HG02870 (cell line): ENCODE data around the gene CIAPIN1.

Source experiments
- ATAC-seq: cut with Tn5 transposase; IDR thresholded peaks from one replicate; pipeline ENCODE4 v1.9.1; 2021; ENCODE audit warnings: mild to moderate bottlenecking, moderate library complexity; ENCODE audit not compliant: unreplicated experiment

The CIAPIN1 gene

DNA sequence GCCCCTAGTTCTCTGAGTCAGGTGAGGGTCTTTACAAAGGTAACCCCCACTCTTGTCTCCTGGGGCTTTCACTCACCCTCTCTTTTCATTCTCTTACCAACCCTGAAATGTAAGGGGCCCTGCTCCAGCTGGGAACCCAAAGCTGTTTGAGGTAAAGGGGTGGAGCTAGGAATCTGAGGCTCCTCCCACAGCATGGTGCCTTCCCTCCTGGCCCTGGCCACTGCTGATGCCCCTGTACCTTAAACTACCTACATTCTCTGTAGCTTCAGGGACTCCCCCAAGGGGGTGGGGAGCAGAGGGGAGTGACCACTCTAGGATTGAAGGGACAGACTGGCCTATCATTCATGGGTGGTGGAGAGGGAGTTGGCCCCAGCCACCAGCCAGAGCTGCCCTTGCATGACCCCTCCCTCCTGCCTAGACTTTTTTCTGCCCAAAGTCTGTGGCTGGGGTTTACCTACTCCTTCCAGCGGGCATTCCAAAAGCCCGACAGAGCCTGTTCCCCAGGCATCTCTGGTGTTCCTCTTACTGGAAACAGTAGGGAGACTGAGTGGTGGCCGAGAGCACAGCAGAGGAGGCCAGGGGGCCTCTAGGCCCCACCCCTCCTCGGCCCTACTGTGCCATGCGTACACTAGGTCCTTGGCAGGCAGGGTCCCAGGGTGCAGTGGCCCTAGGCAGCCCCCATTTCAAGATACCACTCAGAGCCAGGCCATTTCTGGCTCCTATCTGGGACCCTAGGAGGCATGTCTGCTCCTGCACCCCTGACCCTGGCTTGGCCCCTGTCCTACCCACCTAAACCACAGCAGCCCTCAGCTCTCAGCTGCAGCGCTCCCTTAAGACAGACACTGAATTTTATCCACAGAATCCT lies 29.6 kb upstream of the CIAPIN1 start:
- ATAC-seq: no peak

DNA sequence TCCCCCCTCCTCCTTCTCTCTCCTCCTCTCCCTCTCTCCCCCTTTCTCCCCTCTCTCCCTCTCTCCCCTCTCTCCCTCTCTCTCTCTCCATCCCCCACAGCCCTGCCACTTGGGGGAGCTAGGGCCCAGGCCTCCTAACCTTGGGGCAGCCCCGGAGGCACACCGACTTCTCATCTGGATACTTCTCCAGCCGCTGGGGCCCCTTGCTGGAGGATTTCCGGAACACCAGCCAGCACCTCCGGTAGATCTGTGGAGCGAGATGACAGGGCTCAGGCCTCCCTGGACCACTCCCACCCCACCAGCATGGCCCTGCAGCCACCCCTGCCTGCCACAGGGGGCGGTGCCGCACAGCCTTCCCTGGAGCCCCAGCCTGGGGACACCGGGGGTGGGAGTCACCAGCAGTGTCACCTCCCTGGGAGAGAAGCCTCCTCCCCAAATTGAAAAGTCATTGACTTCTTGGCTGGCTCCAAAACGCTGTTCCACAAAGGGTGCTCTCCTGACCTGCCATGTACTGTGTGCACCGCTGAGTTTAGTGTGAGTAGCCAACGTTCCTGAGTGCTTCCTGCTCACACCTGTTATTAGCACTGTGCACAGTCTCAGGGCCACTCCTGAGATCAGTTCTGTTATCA lies 28.6 kb upstream of the CIAPIN1 start:
- peak; percentile 83 for ATAC-seq

DNA sequence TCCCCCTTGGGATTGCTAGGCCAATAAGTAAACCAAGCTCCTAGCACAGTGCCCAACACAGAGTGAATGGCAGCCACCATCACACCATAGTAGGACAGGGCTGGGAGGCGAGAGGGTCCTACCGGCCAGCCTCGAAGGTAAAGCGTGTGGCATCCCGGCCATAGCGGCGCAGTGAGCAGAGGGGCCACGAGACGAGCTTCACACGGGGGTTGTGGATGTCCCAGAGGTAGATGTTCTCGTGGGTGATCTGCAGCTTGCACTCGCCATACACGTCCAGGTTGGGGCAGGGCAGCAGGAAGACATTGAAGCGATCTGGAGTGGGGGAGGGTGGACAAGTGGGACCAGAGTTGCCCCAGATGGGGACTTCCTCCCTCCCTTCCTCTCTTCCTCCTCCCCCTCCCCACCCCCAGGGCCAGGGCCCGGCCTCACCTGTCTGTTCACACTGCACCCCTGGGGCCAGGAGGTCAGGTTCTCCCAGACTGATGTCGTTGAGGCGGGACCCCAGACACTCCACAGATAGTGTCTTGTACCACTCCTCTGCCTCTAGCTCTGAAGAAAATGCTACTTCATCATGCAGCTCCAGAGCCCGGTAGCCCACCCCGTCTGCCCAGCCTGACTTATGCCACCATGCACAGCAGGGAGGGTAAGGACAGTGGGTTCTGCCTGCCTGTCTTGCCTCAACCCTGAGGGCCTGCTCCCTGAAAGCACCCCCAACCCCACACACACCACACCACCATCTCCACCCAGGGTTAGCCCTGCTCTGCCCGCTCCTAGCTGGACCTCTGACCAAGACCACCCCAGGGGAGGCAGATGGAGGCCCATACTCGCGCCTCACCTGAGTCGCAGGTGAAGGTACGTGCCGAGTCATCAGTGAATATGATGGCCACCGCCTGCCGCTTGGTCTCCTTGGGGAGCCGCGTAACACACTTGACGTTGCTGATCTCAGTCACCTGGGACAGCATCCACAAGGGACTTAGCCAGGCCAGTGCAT lies 27.8 kb upstream of the CIAPIN1 start:
- ATAC-seq: no peak

DNA sequence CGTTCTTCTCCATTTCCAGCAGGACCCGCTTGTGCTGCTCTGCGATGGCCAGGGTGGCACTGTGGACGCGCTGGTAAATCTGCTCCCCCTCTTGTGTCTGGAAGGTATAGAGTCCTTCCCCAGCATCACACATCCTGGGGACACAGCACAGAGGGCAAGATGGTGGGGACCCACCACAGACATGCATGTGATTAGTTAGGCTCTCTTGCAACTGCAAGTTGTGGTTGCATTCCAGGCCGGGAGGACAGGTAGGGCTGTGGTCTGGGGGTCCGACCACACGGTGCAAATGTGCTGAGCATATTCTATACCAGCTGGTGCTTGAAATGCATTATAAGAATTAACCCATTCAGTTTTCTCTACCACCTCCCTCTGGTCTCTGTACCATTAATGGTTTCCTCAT lies 26.7 kb upstream of the CIAPIN1 start:
- no peak for ATAC-seq

DNA sequence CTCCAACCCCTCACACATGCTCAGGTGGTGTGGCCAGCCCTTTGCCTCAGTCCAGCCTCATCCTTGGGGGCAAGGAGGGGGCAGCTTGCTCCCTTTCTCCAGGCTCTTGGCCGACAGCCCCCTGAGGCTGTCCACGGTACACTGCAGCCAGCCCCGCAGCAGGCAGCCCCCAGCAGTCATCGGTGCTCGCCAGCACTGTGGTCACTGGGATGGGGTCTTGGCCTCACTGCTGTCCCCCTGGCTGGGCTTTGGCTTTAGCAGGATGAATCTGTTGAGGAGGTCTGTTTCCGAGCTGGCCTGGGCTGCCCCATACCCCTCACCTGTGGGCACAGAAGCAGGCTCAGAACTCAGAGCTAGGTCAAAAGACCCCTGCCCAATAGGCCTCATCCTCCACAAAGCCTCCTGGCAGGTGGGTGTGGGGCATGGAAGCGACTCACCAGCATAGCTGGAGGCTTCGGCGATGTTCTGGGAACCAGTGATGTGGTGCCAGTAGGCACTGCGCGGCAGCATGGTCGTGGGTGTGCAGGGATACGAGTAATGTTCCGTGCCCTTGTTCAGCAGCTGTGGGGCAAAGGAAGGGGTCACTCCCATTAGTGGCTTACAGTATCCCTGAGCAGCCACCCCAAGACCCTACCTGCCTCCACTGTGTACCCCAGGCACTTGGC lies 26.1 kb upstream of the CIAPIN1 start:
- no peak for ATAC-seq

DNA sequence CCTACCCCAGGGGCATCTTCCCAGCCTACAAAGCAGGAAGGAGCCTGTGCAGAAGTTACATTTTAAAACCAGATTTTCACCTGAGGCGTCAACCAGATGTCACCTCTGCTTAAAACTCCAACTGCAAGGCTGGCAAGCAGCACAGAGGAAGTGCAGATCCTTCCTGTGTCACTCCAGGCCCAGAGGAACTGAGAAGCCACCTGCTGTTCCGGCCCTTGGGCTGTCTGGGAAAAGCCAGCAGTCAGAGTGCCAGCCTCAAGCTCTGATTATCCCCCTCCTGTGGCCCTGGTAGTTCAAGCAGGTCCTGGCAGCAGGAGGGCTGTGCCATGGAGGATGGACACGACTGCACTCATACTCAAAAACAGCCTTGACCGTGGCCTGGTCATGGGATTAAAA lies 25.5 kb upstream of the CIAPIN1 start:
- ATAC-seq: no peak

DNA sequence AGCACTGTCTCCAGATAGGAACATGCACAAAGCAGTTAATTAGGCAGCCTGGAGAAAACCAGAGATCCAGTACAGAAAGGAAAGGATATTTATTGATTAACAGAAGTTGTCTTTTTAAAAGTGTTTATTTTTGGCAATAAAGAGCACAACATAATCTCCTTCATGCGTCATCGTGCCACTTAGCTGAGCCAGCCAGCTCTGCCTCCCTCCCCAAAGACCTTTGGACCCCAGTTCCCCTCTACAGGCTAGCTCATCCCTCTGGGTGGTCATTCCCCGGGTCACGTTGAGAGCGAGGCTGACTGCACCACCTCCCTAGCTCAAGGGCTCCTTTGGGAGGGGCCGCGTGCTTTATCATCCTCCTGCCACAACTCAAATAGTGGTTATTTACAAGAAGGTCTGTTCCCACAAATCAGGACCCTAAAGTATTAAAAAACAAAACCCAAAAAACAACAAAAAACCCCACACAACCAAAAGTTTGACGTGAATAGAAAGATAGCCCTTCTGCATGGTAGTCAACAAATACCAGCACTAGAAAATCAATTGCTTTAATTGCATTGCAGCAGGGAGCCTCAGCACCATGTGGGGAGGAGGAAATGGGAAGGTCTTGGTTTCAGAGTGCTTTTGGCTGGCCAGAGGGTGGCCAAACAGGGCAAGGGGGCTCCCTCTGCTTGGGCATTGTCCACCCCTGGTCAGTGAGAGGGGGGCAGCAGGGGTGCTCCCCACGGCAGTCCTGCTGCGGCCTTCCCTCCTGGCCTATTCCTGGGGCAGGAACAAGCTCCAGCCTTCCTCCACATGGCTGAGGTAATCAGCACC lies 24.9 kb upstream of the CIAPIN1 start:
- no peak for ATAC-seq

- no peak for ATAC-seq
Observed at GRCh38 chr16:57471209-57471608, 24.0 kb upstream of the CIAPIN1 start.

GRCh38 chr16:57470711-57471110 lies 23.5 kb upstream of the CIAPIN1 start:
- ATAC-seq: no peak

GRCh38 chr16:57469917-57470470 lies 22.8 kb upstream of the CIAPIN1 start:
- no peak for ATAC-seq

DNA sequence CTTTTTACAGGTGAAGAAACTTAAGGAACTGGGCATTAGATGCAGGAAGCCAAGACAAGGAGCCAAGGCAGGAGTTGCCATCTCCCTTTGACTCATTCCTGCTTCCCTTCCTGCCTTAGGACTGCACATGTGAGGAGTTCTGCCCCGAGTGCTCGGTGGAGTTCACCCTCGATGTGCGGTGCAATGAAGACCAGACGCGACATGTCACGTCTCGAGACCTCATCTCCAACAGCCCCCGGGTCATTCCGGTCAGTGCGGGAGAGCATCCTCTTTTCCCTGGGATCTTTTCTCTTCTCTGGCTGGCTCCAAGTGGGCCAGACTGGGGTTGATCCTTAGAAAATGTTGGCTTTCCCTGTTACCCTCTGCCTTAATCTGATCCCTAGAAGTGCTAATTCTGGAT lies 21.9 kb upstream of the CIAPIN1 start:
- no peak for ATAC-seq

GRCh38 chr16:57468346-57468745 lies 21.2 kb upstream of the CIAPIN1 start:
- ATAC-seq: no peak

DNA sequence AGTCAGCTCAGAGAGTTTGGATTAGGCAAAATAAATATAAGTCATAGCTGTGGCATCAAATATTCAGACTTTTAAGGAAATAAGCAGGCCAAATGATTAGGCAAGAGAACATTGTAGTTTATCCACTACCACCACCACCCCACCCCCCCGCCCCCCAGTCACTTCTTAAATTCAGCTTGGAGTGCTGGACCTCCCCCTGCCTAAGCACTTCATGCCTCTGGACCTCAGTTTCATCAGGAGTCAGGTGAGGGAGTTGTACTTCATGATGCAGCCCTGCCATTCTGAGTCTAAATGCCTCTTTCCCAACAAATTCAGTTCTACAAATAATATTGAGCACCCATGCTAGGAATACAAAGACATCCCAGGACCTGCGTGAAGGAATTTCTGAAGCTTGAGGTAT lies 17.3 kb upstream of the CIAPIN1 start:
- no peak for ATAC-seq

GRCh38 chr16:57462978-57463362 lies 15.8 kb upstream of the CIAPIN1 start:
- no peak for ATAC-seq

- peak; percentile 84 for ATAC-seq
Observed at GRCh38 chr16:57462209-57462977, 15.2 kb upstream of the CIAPIN1 start, which contains the start of gene POLR2C. Gene POLR2C (plus strand): TSS chr16:57462679. CDS start chr16:57462725, 46 bp downstream.

GRCh38 chr16:57452021-57452420 lies 4.8 kb upstream of the CIAPIN1 start:
- ATAC-seq: no peak

DNA sequence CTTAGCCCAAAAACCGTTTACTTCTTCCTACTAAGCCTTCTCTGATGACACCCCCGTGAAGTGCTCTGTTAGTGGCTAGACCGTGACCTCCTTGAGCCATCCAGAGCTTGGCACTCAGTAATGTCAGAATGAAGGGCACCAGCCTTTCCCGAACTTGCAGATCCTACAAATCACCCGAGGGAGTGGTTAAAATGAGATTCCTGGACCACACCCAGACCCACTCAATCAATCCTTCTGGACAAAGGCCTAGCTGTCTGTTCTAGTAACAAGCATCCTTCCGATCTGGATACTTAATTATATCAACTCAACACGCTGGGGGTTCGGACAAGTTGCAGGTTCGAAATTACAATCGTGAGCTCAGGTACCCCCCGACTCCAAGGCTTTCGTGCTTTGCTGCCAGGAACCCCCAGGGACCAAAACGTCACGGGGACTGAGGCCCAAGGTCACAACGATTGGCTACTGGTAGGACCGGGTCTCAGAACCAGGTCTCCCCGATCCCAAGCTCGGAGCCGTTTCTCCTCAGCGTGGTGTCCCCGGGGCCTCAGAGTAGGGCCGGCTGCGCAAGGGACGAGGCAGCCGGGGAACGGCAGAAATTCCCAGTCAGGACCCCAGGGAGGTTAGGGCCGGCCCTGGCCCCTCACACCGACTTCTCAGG lies 527 bp downstream of the CIAPIN1 start:
- peak; percentile 30 for ATAC-seq

- ATAC-seq: no peak
Observed at GRCh38 chr16:57445510-57445909, 1.7 kb downstream of the CIAPIN1 start.
